Kidney (tissue), 14 donors: ENCODE data around the gene MATR3. TPM values are rescaled to one million over a fixed set of nuclear protein-coding genes. Genes with fewer than 3 reads are reported as not detected.

Experiments
- DNase-seq, 5 donors: peaks; one replicate each; pipeline ENCODE4 v3.0.0-alpha.2; 2013 to 2020
- FAIRE-seq: peaks from 2 replicates; lab custom pipeline; 2012; peaks lifted over from hg19 to GRCh38; lab: Jason Lieb, UNC
- H3K27ac ChIP-seq, 2 donors: one replicate each; pipeline ENCODE4 v1.7.0; 2013; ENCODE audit warnings: low read depth in 2 of 2, low read length in 2 of 2, inconsistent platforms in 1 of 2
- H3K27me3 ChIP-seq: one replicate; pipeline ENCODE4 v1.7.1; 2013; ENCODE audit warnings: low read length, inconsistent platforms; ENCODE audit not compliant: control insufficient read depth, insufficient read depth
- H3K36me3 ChIP-seq, 3 donors: one replicate each; pipeline versions ENCODE4 v1.7.0 to v1.7.1; 2013; ENCODE audit warnings: low read length in 3 of 3, control low read depth in 1 of 3, inconsistent platforms in 1 of 3; ENCODE audit not compliant: insufficient read depth in 3 of 3, control insufficient read depth in 2 of 3
- H3K4me1 ChIP-seq, 3 donors: one replicate each; pipeline versions ENCODE4 v1.7.0 to v1.7.1; 2013; ENCODE audit warnings: low read length in 3 of 3, inconsistent platforms in 1 of 3, low read depth in 1 of 3; ENCODE audit not compliant: control insufficient read depth in 2 of 3, insufficient read depth in 2 of 3
- H3K4me3 ChIP-seq, 3 donors: one replicate each; pipeline versions ENCODE4 v1.7.0 to v1.8.1; 2013; ENCODE audit warnings: low read length in 3 of 3, control low read depth in 1 of 3, inconsistent platforms in 1 of 3
- H3K9ac ChIP-seq, 3 donors: one replicate each; pipeline versions ENCODE4 v1.7.0 to v1.7.1; 2013; ENCODE audit warnings: low read length in 3 of 3, control low read depth in 1 of 3, inconsistent platforms in 1 of 3
- H3K9me3 ChIP-seq, 3 donors: one replicate each; pipeline versions ENCODE4 v1.7.0 to v1.7.1; 2013; ENCODE audit warnings: low read length in 3 of 3, control low read depth in 1 of 3, inconsistent platforms in 1 of 3; ENCODE audit not compliant: control insufficient read depth in 2 of 3, insufficient read depth in 1 of 3
- CTCF ChIP-seq: IDR thresholded peaks from 3 replicates; pipeline ENCODE4 v1.5.1; 2012; ENCODE audit warnings: mild to moderate bottlenecking, moderate library complexity, borderline replicate concordance; ENCODE audit not compliant: insufficient read depth; ENCODE audit errors: extremely low read depth
- intact Hi-C: fragments of 100-400 bp; cut with DNase I; formaldehyde crosslinking; loops from one replicate; pipeline ENCODE4 v1.11.1; 2022
- polyA plus RNA-seq: library from polyadenylated mRNA; stranded (reverse); fragments of 350-450 nt; fragmentation: Illumina TruSeq; extraction: RNeasy Lipid Tissue Mini Kit (QIAGEN cat#74804); gene quantifications from one replicate; pipeline ENCODE4 v1.2.3, GENCODE V29; 2014; ENCODE audit warnings: low read depth, low replicate concordance; ENCODE audit not compliant: insufficient read depth
- total RNA-seq: library from RNA; stranded (reverse); fragmentation: NEBNext Ultra II Directional; extraction: Animal tissue kit (Norgen Biotek cat#: 25700); gene quantifications from one replicate; pipeline ENCODE4 v1.2.1, GENCODE V29; 2021
- donor health status: control.
- donor health status: control.
- donor health status: control.
- donor health status: control.
- donor health status: control.
- donor health status: DM: yes; HTN: yes; CAD: no.
- donor health status: Normal renal cell carcinoma (clear cell type).

Gene MATR3
- total and polyA plus RNA-seq, 2 donors from 2014 or later: 124 to 215 TPM

- Histone ChIP-seq H3K27ac (peak overlapping the region; percentile 76 to 93), H3K9ac (peak overlapping the region in 2 of 3 donors; percentile 41 to 62), H3K36me3 (no peaks in the 10 kb centered on the region), H3K9me3 (no peaks in the 10 kb centered on the region), H3K4me3 (peak overlapping the region in 2 of 3 donors; percentile 69 to 79), H3K4me1 (peaks cover 0 to 17% (median 14%) of the 10 kb centered on the region in 3 donors), H3K27me3 (no peaks in the 10 kb centered on the region)
- intact Hi-C loops: no loop called here
- no peak for TF ChIP-seq CTCF
- DNase-seq: no peak
- no peak for FAIRE-seq
These were observed 20.8 kb upstream of the MATR3 start for GRCh38 chr5:139272471-139273321.

- H3K9ac ChIP-seq: peak overlapping the region in 2 of 3 donors; percentile 41 to 62
- H3K36me3 ChIP-seq: no peaks in the 10 kb centered on the region
- peak overlapping the region; percentile 59 to 79 (median 69) for H3K4me3 ChIP-seq
- H3K4me1 ChIP-seq: peaks cover 0 to 17% (median 14%) of the 10 kb centered on the region in 3 donors
- FAIRE-seq: no peak
- no peak for TF ChIP-seq CTCF
- H3K9me3 ChIP-seq: no peaks in the 10 kb centered on the region
- intact Hi-C loops: no loop called here
- H3K27me3 ChIP-seq: no peaks in the 10 kb centered on the region
- no peak for DNase-seq
- H3K27ac ChIP-seq: peak overlapping the region; percentile 76 to 93
These were observed 20.3 kb upstream of the MATR3 start for GRCh38 chr5:139273322-139273571.

DNA sequence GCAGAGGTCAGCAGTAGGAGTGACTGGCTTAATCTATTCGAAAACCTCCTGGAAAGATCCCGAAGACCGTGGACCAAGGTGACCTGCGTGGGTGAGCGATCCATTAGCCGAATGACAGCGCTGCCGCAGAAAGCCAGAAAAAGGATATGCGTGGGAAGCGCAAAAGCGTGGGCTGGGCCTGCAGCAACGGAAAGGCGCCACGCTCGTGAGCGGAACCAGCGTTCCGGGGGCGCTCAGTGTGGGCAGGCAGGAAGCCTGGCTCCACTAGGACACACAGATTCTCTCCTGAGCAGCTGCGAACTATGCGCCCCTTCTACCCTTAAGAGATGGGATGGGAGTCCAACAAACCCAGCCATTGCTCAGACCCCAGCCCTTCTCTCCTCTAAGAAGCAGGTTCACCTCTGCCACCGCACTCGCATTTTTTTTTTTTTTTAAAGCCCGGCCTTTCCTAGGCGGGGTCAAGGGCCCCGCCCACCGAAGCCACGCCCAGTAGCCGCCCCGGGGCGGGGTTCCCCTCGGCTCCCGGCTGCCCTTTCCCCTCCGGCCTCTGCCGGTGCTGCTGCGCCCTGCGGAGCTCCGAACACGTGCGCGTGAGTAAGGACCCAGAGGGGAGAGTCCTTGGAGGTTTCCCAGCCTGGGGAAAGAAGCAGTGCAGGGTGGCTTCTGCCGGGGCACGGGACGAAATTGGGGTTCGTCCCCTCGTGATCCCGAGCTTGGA is 19.8 kb upstream of the MATR3 start:
- intact Hi-C loops: no loop called here
- Histone ChIP-seq H3K9ac (peak overlapping the region; percentile 6 to 88 (median 62)), H3K36me3 (no peaks in the 10 kb centered on the region), H3K4me1 (peaks cover 0 to 17% (median 14%) of the 10 kb centered on the region in 3 donors), H3K4me3 (peak overlapping the region; percentile 59 to 79 (median 69)), H3K27ac (peak overlapping the region; percentile 76 to 93), H3K27me3 (no peaks in the 10 kb centered on the region), H3K9me3 (no peaks in the 10 kb centered on the region)
- FAIRE-seq: no peak
- TF ChIP-seq CTCF: no peak
- peak; percentile 88 to 96 (median 92) for DNase-seq
